Panc1 (cell line): ENCODE measurements around the gene AHCTF1. TPM values are rescaled to one million over a fixed set of nuclear protein-coding genes. Genes with fewer than 3 reads are reported as not detected.
A peak's percentile ranks its signal among the peaks of the same experiment; 100 is the strongest.

Experiments used
- ATAC-seq: fragments of 200-7000 bp; cut with Tn5 transposase; 2 replicates; pipeline ENCODE4 v1.9.1; 2020; ENCODE audit warnings: mild to moderate bottlenecking, moderate library complexity
- BruUV-seq: library from RNA; stranded (reverse); fragments of 400-500 nt; replicated peaks from 2 replicates; lab custom pipeline; 2021; lab: Mats Ljungman, UMichigan
- CTCF ChIA-PET: fragments of 300-600 bp; sonication (Branson Sonifier 250); formaldehyde crosslinking; loops from one replicate; lab custom pipeline; 2022; ENCODE audit warnings: antibody characterized with exemption; lab: Charles Lee
- POLR2A ChIA-PET: fragments of 300-600 bp; sonication (Branson Sonifier 250); formaldehyde crosslinking; loops from one replicate; lab custom pipeline; 2022; ENCODE audit warnings: antibody characterized with exemption; lab: Charles Lee
- DNase-seq: peaks from one replicate; pipeline ENCODE4 v3.0.0-alpha.2; 2010; ENCODE audit warnings: low read depth, low spot score
- H3K27ac ChIP-seq: 2 replicates; pipeline ENCODE4 v1.5.1; 2011; ENCODE audit warnings: mild to moderate bottlenecking, low read length, inconsistent platforms
- H3K27me3 ChIP-seq: fragments of 200-500 bp; sonication (Bioruptor generic); 2 replicates; pipeline ENCODE4 v1.6.0; 2014; ENCODE audit warnings: low read length, inconsistent platforms; ENCODE audit not compliant: control insufficient read depth, insufficient read depth
- H3K36me3 ChIP-seq: fragments of 200-500 bp; sonication (Bioruptor generic); 2 replicates; pipeline ENCODE4 v1.5.1; 2014; ENCODE audit warnings: inconsistent platforms, mild to moderate bottlenecking, low read length, moderate library complexity; ENCODE audit not compliant: control insufficient read depth, insufficient read depth
- H3K4me1 ChIP-seq: 2 replicates; pipeline ENCODE4 v1.5.1; 2011; ENCODE audit warnings: inconsistent platforms, mild to moderate bottlenecking, low read length, moderate library complexity; ENCODE audit not compliant: control insufficient read depth, insufficient read depth
- H3K4me3 ChIP-seq, 2 experiments: 2 replicates each; pipeline ENCODE4 v1.5.1; 2011 to 2012; ENCODE audit warnings: low read depth in 2 of 2, low read length in 2 of 2, mild to moderate bottlenecking in 2 of 2, inconsistent platforms in 1 of 2, moderate library complexity in 1 of 2
- H3K9me3 ChIP-seq: fragments of 200-500 bp; sonication (Bioruptor generic); 2 replicates; pipeline ENCODE4 v1.5.1; 2014; ENCODE audit warnings: low read depth, mild to moderate bottlenecking, inconsistent platforms, low read length, moderate library complexity; ENCODE audit not compliant: control insufficient read depth, insufficient read depth
- CTCF ChIP-seq: fragments of 450-650 bp; IDR thresholded peaks from 2 replicates; pipeline ENCODE4 v1.5.1; 2017; ENCODE audit warnings: mild to moderate bottlenecking
- POLR2AphosphoS5 ChIP-seq: IDR thresholded peaks from 2 replicates; pipeline ENCODE4 v1.6.1; 2012; ENCODE audit warnings: mild to moderate bottlenecking, low read depth, low read length, moderate library complexity
- SIN3A ChIP-seq: IDR thresholded peaks from 2 replicates; pipeline ENCODE4 v1.6.1; 2012; ENCODE audit warnings: low read depth, mild to moderate bottlenecking, low read length, moderate library complexity, borderline replicate concordance; ENCODE audit not compliant: insufficient read depth
- TCF7L2 ChIP-seq: IDR thresholded peaks from 2 replicates; pipeline ENCODE4 v1.6.1; 2011; ENCODE audit warnings: mild to moderate bottlenecking, low read depth, low read length, inconsistent platforms
- in situ Hi-C: cut with HindIII; loops from 2 replicates; pipeline ENCODE4 v1.10.0; 2016; ENCODE audit warnings: low sequenced_read_pairs, low pct_unique_long_range_greater_than_20kb
- intact Hi-C: fragments of 100-400 bp; cut with micrococcal nuclease; formaldehyde crosslinking; loops from one replicate; pipeline ENCODE4 v1.10.0; 2022; ENCODE audit not compliant: unreplicated experiment
- total RNA-seq: library from RNA; stranded (reverse); gene quantifications from one replicate; pipeline ENCODE4 v1.2.1, GENCODE V29; 2021; ENCODE audit not compliant: unreplicated experiment
- TF ChIP-seq, protein P1 (sequence below), 2 experiments: IDR thresholded peaks; 2 replicates each; pipeline ENCODE4 v1.6.1; 2011 to 2012; ENCODE audit warnings: low read depth in 2 of 2, control low read depth in 1 of 2, low read length in 1 of 2, mild to moderate bottlenecking in 1 of 2, moderate library complexity in 1 of 2; ENCODE audit not compliant: insufficient read depth in 1 of 2

Gene AHCTF1
- total RNA-seq, 1 experiment from 2014 or later, result 49.9 TPM

- in situ Hi-C loops, result no loop called here
- CTCF ChIA-PET, result no interaction called here
- H3K4me3 ChIP-seq, result no peak overlapping the region
- no peaks in the 10 kb centered on the region for H3K36me3 ChIP-seq
- H3K4me1 ChIP-seq, result no peaks in the 10 kb centered on the region
- no peaks in the 10 kb centered on the region for H3K27me3 ChIP-seq
- peaks cover 25% of the 10 kb centered on the region; the same call in 1 of the 2 replicates for H3K9me3 ChIP-seq
- intact Hi-C loops, result no loop called here
- no peak for ATAC-seq
- no peak overlapping the region for H3K27ac ChIP-seq
- no peak for DNase-seq
- POLR2A ChIA-PET, result no interaction called here
- no TSS peak for BruUV-seq
- TF ChIP-seq CTCF (no peak), POLR2AphosphoS5 (no peak), SIN3A (no peak), TCF7L2 (no peak)
- TF ChIP-seq, protein P1, sequence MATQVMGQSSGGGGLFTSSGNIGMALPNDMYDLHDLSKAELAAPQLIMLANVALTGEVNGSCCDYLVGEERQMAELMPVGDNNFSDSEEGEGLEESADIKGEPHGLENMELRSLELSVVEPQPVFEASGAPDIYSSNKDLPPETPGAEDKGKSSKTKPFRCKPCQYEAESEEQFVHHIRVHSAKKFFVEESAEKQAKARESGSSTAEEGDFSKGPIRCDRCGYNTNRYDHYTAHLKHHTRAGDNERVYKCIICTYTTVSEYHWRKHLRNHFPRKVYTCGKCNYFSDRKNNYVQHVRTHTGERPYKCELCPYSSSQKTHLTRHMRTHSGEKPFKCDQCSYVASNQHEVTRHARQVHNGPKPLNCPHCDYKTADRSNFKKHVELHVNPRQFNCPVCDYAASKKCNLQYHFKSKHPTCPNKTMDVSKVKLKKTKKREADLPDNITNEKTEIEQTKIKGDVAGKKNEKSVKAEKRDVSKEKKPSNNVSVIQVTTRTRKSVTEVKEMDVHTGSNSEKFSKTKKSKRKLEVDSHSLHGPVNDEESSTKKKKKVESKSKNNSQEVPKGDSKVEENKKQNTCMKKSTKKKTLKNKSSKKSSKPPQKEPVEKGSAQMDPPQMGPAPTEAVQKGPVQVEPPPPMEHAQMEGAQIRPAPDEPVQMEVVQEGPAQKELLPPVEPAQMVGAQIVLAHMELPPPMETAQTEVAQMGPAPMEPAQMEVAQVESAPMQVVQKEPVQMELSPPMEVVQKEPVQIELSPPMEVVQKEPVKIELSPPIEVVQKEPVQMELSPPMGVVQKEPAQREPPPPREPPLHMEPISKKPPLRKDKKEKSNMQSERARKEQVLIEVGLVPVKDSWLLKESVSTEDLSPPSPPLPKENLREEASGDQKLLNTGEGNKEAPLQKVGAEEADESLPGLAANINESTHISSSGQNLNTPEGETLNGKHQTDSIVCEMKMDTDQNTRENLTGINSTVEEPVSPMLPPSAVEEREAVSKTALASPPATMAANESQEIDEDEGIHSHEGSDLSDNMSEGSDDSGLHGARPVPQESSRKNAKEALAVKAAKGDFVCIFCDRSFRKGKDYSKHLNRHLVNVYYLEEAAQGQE (IDR thresholded peaks at IDR 0.05; ENCODE audit: insufficient read depth in 1 of 2, low read depth in 2 of 2, low read length in 1 of 2), result no peak
Observed at GRCh38 chr1:246971969-246972368, 40.2 kb upstream of the AHCTF1 start.

GRCh38 chr1:246971090-246971721 is 39.5 kb upstream of the AHCTF1 start:
- DNase-seq (peak; percentile 22), ATAC-seq (peak; percentile 66; the same call in 1 of the 2 replicates)
- Histone ChIP-seq H3K4me1 (no peaks in the 10 kb centered on the region), H3K36me3 (no peaks in the 10 kb centered on the region), H3K27ac (no peak overlapping the region), H3K27me3 (no peaks in the 10 kb centered on the region), H3K9me3 (peaks cover 21% of the 10 kb centered on the region; the same call in 1 of the 2 replicates), H3K4me3 (no peak overlapping the region)
- no TSS peak for BruUV-seq
- TF ChIP-seq CTCF, result peak; percentile 67
- no peak for TF ChIP-seq POLR2AphosphoS5
- CTCF ChIA-PET, result no interaction called here
- in situ Hi-C loops (no loop called here), intact Hi-C loops (no loop called here)
- POLR2A ChIA-PET, result no interaction called here
